Measurements from ENCODE around the gene VPS35L.
"Not testable (repeated sequence)": the region's sequence is repeated elsewhere in the genome, so short reads cannot be mapped to it uniquely, and the experiment has no call there.

VPS35L gene

GRCh38 chr16:19528666-19529065, 26.8 kb upstream of the VPS35L start:
- DNase-seq (ENCODE audit: low read depth) = no peak
- no peak overlapping the region for H3K4me3 ChIP-seq (ENCODE audit: low read depth, low read length)
- no peak for TF ChIP-seq CTCF (IDR thresholded peaks at IDR 0.05; ENCODE audit: insufficient read depth, low read depth, low read length, missing control alignments)

- no peak for TF ChIP-seq CTCF (IDR thresholded peaks at IDR 0.05; ENCODE audit: insufficient read depth, low read depth, low read length, missing control alignments)
- DNase-seq (ENCODE audit: low read depth) = no peak
- no peak overlapping the region for H3K4me3 ChIP-seq (ENCODE audit: low read depth, low read length)
These were observed 22.9 kb upstream of the VPS35L start for GRCh38 chr16:19532601-19533000.

- no peak for DNase-seq (ENCODE audit: low read depth)
These were observed 15.1 kb upstream of the VPS35L start for GRCh38 chr16:19540241-19540970.

GRCh38 chr16:19542138-19542821, 13.2 kb upstream of the VPS35L start:
- no peak overlapping the region for H3K4me3 ChIP-seq (ENCODE audit: low read depth, low read length)
- DNase-seq (ENCODE audit: low read depth) = no peak
- no peak for TF ChIP-seq CTCF (IDR thresholded peaks at IDR 0.05; ENCODE audit: insufficient read depth, low read depth, low read length, missing control alignments)

More at GRCh38 chr16:19540241-19540970, 15.1 kb upstream of the VPS35L start:
- no peak overlapping the region for H3K4me3 ChIP-seq (ENCODE audit: low read depth, low read length)
- TF ChIP-seq CTCF (IDR thresholded peaks at IDR 0.05; ENCODE audit: insufficient read depth, low read depth, low read length, missing control alignments) = no peak

GRCh38 chr16:19543278-19543996, 12.1 kb upstream of the VPS35L start:
- not testable (repeated sequence) for H3K4me3 ChIP-seq (ENCODE audit: low read depth, low read length); DNase-seq (ENCODE audit: low read depth)

GRCh38 chr16:19548144-19548543, 7.4 kb upstream of the VPS35L start:
- no peak for DNase-seq (ENCODE audit: low read depth)
- TF ChIP-seq CTCF (IDR thresholded peaks at IDR 0.05; ENCODE audit: insufficient read depth, low read depth, low read length, missing control alignments) = no peak
- no peak overlapping the region for H3K4me3 ChIP-seq (ENCODE audit: low read depth, low read length)

- TF ChIP-seq CTCF (IDR thresholded peaks at IDR 0.05; ENCODE audit: insufficient read depth, low read depth, low read length, missing control alignments) = no peak
- no peak overlapping the region for H3K4me3 ChIP-seq (ENCODE audit: low read depth, low read length)
- no peak for DNase-seq (ENCODE audit: low read depth)
These were observed 5.8 kb upstream of the VPS35L start for GRCh38 chr16:19549673-19550072.

Measured in GM12865 (cell line).